ENCODE data around the gene USP27X. TPM values are rescaled to one million over a fixed set of nuclear protein-coding genes. Genes with fewer than 3 reads are reported as not detected.

USP27X gene
- total RNA-seq, 1 donor = 3.6 TPM

DNA sequence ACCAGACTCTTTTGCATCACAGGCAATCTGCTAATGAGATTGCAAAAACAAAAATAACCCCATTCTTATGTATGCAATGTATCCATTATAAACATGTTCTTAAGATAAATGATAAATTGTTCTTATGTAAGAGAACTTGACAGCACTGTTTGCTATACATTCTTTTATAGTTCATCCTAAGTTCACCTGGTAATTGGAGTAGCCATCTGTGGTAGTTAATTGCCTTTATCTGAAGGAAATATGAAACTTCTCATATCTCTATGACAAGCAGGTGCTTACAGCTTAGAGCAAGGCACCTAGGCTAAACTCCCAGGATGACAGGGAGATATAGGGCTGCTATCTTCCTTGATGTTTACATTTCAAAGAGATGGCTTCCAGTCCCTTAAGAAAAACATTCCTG lies 21.8 kb downstream of the USP27X start:
- Histone ChIP-seq H3K4me1 (ENCODE audit: insufficient read depth, low read length) (no peaks in the 10 kb centered on the region), H3K27me3 (ENCODE audit: insufficient read depth, low read length) (peaks cover 4% of the 10 kb centered on the region), H4K20me1 (ENCODE audit: insufficient read depth, low read length) (no peaks in the 10 kb centered on the region), H3K4me2 (ENCODE audit: insufficient read depth, low read length) (no peak overlapping the region), H3K4me3 (ENCODE audit: insufficient read depth, low read length) (no peak overlapping the region), H3K27ac (ENCODE audit: low read depth, low read length) (no peak overlapping the region), H2AFZ (ENCODE audit: low read length) (no peak overlapping the region), H3K36me3 (ENCODE audit: insufficient read depth, low read length) (no peaks in the 10 kb centered on the region), H3K9me3 (ENCODE audit: low read depth, low read length) (no peaks in the 10 kb centered on the region), H3K79me2 (ENCODE audit: insufficient read depth, low read length) (no peaks in the 10 kb centered on the region)
- DNase-seq (ENCODE audit: insufficient read length, low spot score, missing footprints) = no peak
- TF ChIP-seq, protein P1, sequence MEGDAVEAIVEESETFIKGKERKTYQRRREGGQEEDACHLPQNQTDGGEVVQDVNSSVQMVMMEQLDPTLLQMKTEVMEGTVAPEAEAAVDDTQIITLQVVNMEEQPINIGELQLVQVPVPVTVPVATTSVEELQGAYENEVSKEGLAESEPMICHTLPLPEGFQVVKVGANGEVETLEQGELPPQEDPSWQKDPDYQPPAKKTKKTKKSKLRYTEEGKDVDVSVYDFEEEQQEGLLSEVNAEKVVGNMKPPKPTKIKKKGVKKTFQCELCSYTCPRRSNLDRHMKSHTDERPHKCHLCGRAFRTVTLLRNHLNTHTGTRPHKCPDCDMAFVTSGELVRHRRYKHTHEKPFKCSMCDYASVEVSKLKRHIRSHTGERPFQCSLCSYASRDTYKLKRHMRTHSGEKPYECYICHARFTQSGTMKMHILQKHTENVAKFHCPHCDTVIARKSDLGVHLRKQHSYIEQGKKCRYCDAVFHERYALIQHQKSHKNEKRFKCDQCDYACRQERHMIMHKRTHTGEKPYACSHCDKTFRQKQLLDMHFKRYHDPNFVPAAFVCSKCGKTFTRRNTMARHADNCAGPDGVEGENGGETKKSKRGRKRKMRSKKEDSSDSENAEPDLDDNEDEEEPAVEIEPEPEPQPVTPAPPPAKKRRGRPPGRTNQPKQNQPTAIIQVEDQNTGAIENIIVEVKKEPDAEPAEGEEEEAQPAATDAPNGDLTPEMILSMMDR (IDR thresholded peaks at IDR 0.05; ENCODE audit: extremely low read depth, low read depth, low read length) = no peak

DNA sequence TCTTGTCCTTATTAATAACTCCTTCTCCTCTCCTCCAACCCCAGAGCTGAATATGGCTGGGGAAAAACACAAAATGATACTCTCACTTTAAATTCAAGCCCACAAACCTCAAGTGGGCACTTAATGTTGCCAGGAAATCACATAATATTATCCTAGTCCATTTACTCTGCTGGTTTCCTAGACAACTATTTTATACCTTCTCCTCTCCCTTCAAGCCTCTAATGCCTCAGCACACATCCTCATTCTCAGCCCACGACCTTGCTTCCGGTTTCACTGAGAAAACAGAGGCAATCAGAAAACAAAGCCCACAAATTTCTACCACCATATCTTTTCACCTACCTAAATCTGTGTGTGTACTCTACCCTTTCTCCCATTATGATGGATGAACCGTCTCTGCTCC lies 31.1 kb downstream of the USP27X start:
- no peak overlapping the region for H3K4me2 ChIP-seq (ENCODE audit: insufficient read depth, low read length)
- TF ChIP-seq, protein P1 (IDR thresholded peaks at IDR 0.05; ENCODE audit: extremely low read depth, low read depth, low read length) = no peak
- H3K9me3 ChIP-seq (ENCODE audit: low read depth, low read length) = no peaks in the 10 kb centered on the region
- H4K20me1 ChIP-seq (ENCODE audit: insufficient read depth, low read length) = no peaks in the 10 kb centered on the region
- H3K27me3 ChIP-seq (ENCODE audit: insufficient read depth, low read length) = peaks cover 8% of the 10 kb centered on the region
- DNase-seq (ENCODE audit: insufficient read length, low spot score, missing footprints) = no peak
- no peaks in the 10 kb centered on the region for H3K36me3 ChIP-seq (ENCODE audit: insufficient read depth, low read length)
- no peak overlapping the region for H2AFZ ChIP-seq (ENCODE audit: low read length)
- H3K27ac ChIP-seq (ENCODE audit: low read depth, low read length) = no peak overlapping the region
- H3K4me3 ChIP-seq (ENCODE audit: insufficient read depth, low read length) = no peak overlapping the region
- H3K4me1 ChIP-seq (ENCODE audit: insufficient read depth, low read length) = no peaks in the 10 kb centered on the region
- H3K79me2 ChIP-seq (ENCODE audit: insufficient read depth, low read length) = no peaks in the 10 kb centered on the region

DNA sequence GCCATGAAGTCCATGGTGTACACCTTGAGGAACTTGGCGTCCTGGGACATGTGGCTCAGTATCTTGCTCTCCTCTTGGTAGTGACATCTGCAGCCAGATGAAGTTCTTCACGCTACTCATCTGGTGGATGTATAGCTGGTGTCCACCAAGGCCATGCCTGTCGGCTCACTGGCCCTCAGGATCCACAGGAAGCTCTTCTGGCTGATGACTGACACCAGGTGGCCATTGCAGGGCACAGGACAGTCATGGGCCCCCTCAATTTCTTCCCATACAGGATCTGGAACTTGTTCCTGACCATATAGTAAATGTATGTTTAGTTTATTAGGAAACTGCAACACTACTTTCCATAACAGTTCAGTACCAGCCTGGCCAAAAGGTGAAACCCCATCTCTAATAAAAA lies 32.8 kb downstream of the USP27X start:
- Histone ChIP-seq H3K9me3 (ENCODE audit: low read depth, low read length) (no peaks in the 10 kb centered on the region), H2AFZ (ENCODE audit: low read length) (no peak overlapping the region)
- TF ChIP-seq, protein P1 (IDR thresholded peaks at IDR 0.05; ENCODE audit: extremely low read depth, low read depth, low read length) = no peak

DNA sequence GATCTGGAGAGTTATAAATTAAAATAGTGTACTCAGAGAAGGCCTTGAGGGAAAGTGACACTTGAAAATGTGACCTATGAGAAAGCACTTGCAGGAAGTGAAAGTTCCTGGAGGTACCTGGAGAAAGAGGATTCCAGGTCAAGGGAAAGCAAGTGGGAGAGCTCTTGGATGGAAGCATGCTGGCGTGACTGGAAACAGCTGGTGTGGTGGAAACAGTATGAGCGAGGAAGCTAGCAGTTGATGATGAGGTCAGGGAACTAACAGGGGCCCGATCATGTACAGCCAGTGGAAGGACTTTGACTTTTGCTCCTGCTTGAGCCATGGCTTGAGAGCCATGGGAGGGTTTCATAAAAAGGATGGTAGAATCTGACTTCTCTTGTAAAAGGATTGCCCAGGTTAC lies 33.6 kb downstream of the USP27X start:
- no peak overlapping the region for H2AFZ ChIP-seq (ENCODE audit: low read length)
- TF ChIP-seq, protein P1 (IDR thresholded peaks at IDR 0.05; ENCODE audit: extremely low read depth, low read depth, low read length) = no peak
- no peak overlapping the region for H3K27ac ChIP-seq (ENCODE audit: low read depth, low read length)
- H3K36me3 ChIP-seq (ENCODE audit: insufficient read depth, low read length) = no peaks in the 10 kb centered on the region
- DNase-seq (ENCODE audit: insufficient read length, low spot score, missing footprints) = no peak
- H3K4me3 ChIP-seq (ENCODE audit: insufficient read depth, low read length) = no peak overlapping the region
- H3K79me2 ChIP-seq (ENCODE audit: insufficient read depth, low read length) = no peaks in the 10 kb centered on the region
- no peak overlapping the region for H3K4me2 ChIP-seq (ENCODE audit: insufficient read depth, low read length)
- no peaks in the 10 kb centered on the region for H3K9me3 ChIP-seq (ENCODE audit: low read depth, low read length)
- H3K4me1 ChIP-seq (ENCODE audit: insufficient read depth, low read length) = no peaks in the 10 kb centered on the region
- no peaks in the 10 kb centered on the region for H4K20me1 ChIP-seq (ENCODE audit: insufficient read depth, low read length)
- peaks cover 8% of the 10 kb centered on the region for H3K27me3 ChIP-seq (ENCODE audit: insufficient read depth, low read length)

More for the DNA sequence above, 32.8 kb downstream of the USP27X start:
- no peak overlapping the region for H3K4me3 ChIP-seq (ENCODE audit: insufficient read depth, low read length)
- peaks cover 8% of the 10 kb centered on the region for H3K27me3 ChIP-seq (ENCODE audit: insufficient read depth, low read length)
- no peaks in the 10 kb centered on the region for H3K36me3 ChIP-seq (ENCODE audit: insufficient read depth, low read length)
- H3K4me2 ChIP-seq (ENCODE audit: insufficient read depth, low read length) = no peak overlapping the region
- H3K27ac ChIP-seq (ENCODE audit: low read depth, low read length) = no peak overlapping the region
- no peaks in the 10 kb centered on the region for H4K20me1 ChIP-seq (ENCODE audit: insufficient read depth, low read length)
- DNase-seq (ENCODE audit: insufficient read length, low spot score, missing footprints) = no peak
- no peaks in the 10 kb centered on the region for H3K4me1 ChIP-seq (ENCODE audit: insufficient read depth, low read length)
- H3K79me2 ChIP-seq (ENCODE audit: insufficient read depth, low read length) = no peaks in the 10 kb centered on the region

Measured in osteoblast (primary cell).